RWPE2 (cell line): ENCODE results near the gene IL36A.
A peak's percentile ranks its signal among the peaks of the same experiment; 100 is the strongest.

Source experiments
- ATAC-seq: fragments of 200-7000 bp; cut with Tn5 transposase; 3 replicates; pipeline ENCODE4 v1.9.1; 2021; ENCODE audit warnings: low read depth
- DNase-seq: peaks from one replicate; pipeline ENCODE4 v3.0.0-alpha.2; 2020; ENCODE audit warnings: low spot score
- H3K27ac ChIP-seq: fragments of 450-650 bp; 2 replicates; pipeline ENCODE4 v1.5.1; 2017; ENCODE audit warnings: mild to moderate bottlenecking; ENCODE audit not compliant: poor library complexity, severe bottlenecking
- H3K27me3 ChIP-seq: fragments of 250-450 bp; sonication (Bioruptor Pico); 2 replicates; pipeline ENCODE4 v1.5.1; 2021; ENCODE audit warnings: mild to moderate bottlenecking, moderate library complexity; ENCODE audit not compliant: insufficient read depth, poor library complexity, severe bottlenecking
- H3K36me3 ChIP-seq: fragments of 250-450 bp; sonication (Bioruptor Pico); 2 replicates; pipeline ENCODE4 v1.5.1; 2020; ENCODE audit warnings: low read depth, mild to moderate bottlenecking, moderate library complexity
- H3K4me1 ChIP-seq: fragments of 250-450 bp; sonication (Bioruptor Pico); 2 replicates; pipeline ENCODE4 v1.5.1; 2021; ENCODE audit warnings: mild to moderate bottlenecking, moderate library complexity; ENCODE audit not compliant: insufficient read depth, poor library complexity, severe bottlenecking
- H3K4me3 ChIP-seq: fragments of 250-450 bp; sonication (Bioruptor Pico); 2 replicates; pipeline ENCODE4 v1.5.1; 2021; ENCODE audit warnings: mild to moderate bottlenecking, moderate library complexity; ENCODE audit not compliant: severe bottlenecking
- H3K9me3 ChIP-seq: fragments of 250-450 bp; sonication (Bioruptor Pico); 2 replicates; pipeline ENCODE4 v1.5.1; 2021; ENCODE audit warnings: mild to moderate bottlenecking, moderate library complexity; ENCODE audit not compliant: severe bottlenecking
- TF ChIP-seq, protein P1 (sequence below): fragments of 450-650 bp; IDR thresholded peaks from one replicate; pipeline ENCODE4 v1.5.1; 2017; ENCODE audit warnings: mild to moderate bottlenecking, moderate library complexity; ENCODE audit not compliant: poor library complexity, severe bottlenecking

The IL36A gene

DNA sequence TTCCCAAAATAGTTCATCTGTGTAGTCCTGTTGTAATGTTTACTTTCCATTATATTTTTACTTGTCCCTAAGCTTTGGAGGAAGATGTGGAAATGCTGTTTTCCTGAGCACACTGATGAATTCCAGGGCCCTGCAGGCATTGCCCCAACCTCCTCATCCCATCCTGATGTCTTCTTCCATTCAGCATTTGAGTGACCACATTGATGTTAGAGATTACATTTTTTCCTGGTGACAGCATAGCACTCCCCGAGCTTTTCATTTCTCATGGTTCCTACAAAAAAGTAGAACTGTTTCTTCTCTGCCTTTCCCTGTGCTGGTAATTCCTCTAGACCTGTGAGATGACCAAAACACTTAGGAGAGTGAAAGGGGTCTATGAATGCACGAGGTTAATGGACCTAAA lies 4.8 kb downstream of the IL36A start:
- DNase-seq (no peak), ATAC-seq (no peak)
- Histone ChIP-seq H3K4me3 (no peak overlapping the region), H3K9me3 (no peaks in the 10 kb centered on the region), H3K36me3 (no peaks in the 10 kb centered on the region), H3K27ac (no peak overlapping the region), H3K27me3 (no peaks in the 10 kb centered on the region), H3K4me1 (no peaks in the 10 kb centered on the region)
- TF ChIP-seq, protein P1, sequence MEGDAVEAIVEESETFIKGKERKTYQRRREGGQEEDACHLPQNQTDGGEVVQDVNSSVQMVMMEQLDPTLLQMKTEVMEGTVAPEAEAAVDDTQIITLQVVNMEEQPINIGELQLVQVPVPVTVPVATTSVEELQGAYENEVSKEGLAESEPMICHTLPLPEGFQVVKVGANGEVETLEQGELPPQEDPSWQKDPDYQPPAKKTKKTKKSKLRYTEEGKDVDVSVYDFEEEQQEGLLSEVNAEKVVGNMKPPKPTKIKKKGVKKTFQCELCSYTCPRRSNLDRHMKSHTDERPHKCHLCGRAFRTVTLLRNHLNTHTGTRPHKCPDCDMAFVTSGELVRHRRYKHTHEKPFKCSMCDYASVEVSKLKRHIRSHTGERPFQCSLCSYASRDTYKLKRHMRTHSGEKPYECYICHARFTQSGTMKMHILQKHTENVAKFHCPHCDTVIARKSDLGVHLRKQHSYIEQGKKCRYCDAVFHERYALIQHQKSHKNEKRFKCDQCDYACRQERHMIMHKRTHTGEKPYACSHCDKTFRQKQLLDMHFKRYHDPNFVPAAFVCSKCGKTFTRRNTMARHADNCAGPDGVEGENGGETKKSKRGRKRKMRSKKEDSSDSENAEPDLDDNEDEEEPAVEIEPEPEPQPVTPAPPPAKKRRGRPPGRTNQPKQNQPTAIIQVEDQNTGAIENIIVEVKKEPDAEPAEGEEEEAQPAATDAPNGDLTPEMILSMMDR: no peak

DNA sequence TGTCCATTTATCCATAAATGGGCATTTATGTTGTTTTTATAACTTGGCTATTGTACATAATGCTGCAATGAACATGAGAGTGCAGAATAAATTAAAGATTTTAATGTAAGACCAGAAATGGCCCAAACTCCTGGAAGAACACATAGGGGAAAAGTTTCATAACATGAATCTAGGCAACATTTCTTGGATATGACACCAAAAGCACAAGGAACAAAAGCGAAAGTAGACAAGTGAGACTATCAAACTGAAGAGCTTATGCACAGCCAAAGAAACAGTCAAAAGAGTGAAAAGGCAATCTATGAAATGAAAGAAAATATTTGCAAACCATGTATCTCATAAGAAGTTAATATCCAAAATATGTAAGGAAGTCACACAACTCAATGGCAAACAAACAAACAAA lies 5.8 kb downstream of the IL36A start:
- Histone ChIP-seq H3K4me3 (no peak overlapping the region), H3K4me1 (no peaks in the 10 kb centered on the region), H3K27ac (no peak overlapping the region), H3K36me3 (no peaks in the 10 kb centered on the region), H3K9me3 (no peaks in the 10 kb centered on the region), H3K27me3 (no peaks in the 10 kb centered on the region)
- DNase-seq: no peak
- no peak for ATAC-seq
- TF ChIP-seq, protein P1: no peak

DNA sequence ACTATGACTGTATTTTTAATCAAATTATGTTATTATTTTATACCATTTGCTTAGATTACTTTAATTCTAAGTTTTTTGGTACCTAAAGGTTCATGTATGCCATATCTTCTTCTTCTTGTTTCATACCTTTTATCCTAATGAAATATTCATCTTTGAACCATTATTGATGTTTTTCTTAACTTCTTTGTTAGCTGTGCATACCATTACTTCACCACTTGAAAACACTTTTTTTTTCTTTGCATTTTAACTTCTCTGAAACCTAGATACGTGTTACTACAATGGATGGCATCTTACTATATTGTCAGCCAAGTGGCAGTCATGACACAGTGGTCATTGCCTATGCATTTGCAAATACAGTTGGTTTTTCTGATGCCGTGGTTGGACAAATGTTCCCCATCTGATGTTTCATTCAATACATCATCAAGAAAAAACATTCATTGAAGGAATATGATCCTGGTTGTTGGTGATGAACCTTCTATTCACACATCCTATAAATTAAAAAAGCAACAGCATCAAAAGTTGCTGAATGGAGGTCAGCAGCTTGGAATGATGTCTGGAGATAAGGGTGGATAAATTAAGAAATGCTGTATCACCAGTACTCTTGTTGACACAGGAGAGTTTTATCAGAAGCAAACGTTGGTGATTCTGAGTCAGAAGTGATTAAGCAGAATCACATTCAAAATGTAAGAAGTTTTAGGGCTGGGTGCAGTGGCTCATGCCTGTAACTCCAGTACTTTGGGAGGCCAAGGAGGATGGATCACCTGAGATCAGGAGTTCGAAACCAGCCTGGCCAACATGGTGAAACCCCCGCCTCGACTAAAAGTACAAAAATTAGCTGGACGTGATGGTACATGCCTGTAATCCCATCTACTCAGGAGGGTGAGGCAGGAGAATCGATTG lies 7.4 kb downstream of the IL36A start:
- Histone ChIP-seq H3K27ac (no peak overlapping the region), H3K36me3 (no peaks in the 10 kb centered on the region), H3K9me3 (no peaks in the 10 kb centered on the region), H3K4me3 (no peak overlapping the region), H3K4me1 (no peaks in the 10 kb centered on the region), H3K27me3 (no peaks in the 10 kb centered on the region)
- ATAC-seq: peak; percentile 27; the same call in 1 of the 3 replicates
- TF ChIP-seq, protein P1: no peak
- DNase-seq: no peak

DNA sequence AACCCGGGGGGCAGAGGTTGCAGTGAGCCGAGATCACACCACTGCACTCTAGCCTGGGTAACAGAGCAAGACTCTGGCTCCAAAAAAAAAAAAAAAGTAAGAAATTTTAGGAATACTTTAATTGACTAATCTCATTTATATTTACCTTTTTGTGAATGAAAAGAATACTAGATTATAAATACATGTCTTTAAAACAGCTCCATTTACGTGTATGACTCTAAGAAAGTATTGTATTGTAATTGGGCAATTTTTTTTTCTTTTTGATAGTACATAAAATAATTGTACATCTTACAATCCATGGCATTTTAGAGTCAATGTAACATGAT lies 8.0 kb downstream of the IL36A start:
- Histone ChIP-seq H3K27me3 (no peaks in the 10 kb centered on the region), H3K4me3 (no peak overlapping the region), H3K4me1 (no peaks in the 10 kb centered on the region), H3K36me3 (no peaks in the 10 kb centered on the region), H3K9me3 (no peaks in the 10 kb centered on the region), H3K27ac (no peak overlapping the region)
- TF ChIP-seq, protein P1: no peak
- no peak for ATAC-seq
- no peak for DNase-seq

DNA sequence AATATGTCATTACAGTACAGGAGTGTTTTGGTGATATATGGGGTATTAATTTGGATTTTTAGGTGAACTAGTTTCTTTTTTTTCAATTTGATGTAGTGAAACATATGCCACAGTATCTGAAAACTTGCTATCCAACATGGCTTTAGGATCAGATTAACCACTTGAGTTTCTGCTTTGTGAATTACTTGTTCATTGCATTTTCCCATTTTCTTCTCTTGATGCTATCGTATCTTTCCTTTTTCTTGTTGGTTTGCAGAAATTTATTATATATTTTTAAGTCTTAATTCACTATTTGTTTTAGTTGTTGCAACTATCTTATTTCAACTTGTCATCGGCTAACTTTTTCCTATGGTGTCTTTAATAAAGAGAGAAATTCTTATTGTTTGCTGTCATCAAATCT lies 8.8 kb downstream of the IL36A start:
- no peak for ATAC-seq
- Histone ChIP-seq H3K9me3 (no peaks in the 10 kb centered on the region), H3K36me3 (no peaks in the 10 kb centered on the region), H3K4me1 (no peaks in the 10 kb centered on the region), H3K27ac (no peak overlapping the region), H3K27me3 (no peaks in the 10 kb centered on the region), H3K4me3 (no peak overlapping the region)
- DNase-seq: no peak
- TF ChIP-seq, protein P1: no peak
